ENCODE results near the gene ZNF219. TPM values are rescaled to one million over a fixed set of nuclear protein-coding genes. Genes with fewer than 3 reads are reported as not detected.
A peak's percentile ranks its signal among the peaks of the same experiment; 100 is the strongest.

ZNF219 gene
- total RNA-seq (ENCODE audit: unreplicated experiment) = 103 TPM
- long read RNA-seq, transcript ZNF219-201 (5 exons, 3,071 nt) = major isoform, 7 of 23 reads
- long read RNA-seq, partial matches to known transcripts = 8 of 23 reads
- long read RNA-seq, other reads (novel, unspliced or antisense) = 7 of 23 reads

DNA sequence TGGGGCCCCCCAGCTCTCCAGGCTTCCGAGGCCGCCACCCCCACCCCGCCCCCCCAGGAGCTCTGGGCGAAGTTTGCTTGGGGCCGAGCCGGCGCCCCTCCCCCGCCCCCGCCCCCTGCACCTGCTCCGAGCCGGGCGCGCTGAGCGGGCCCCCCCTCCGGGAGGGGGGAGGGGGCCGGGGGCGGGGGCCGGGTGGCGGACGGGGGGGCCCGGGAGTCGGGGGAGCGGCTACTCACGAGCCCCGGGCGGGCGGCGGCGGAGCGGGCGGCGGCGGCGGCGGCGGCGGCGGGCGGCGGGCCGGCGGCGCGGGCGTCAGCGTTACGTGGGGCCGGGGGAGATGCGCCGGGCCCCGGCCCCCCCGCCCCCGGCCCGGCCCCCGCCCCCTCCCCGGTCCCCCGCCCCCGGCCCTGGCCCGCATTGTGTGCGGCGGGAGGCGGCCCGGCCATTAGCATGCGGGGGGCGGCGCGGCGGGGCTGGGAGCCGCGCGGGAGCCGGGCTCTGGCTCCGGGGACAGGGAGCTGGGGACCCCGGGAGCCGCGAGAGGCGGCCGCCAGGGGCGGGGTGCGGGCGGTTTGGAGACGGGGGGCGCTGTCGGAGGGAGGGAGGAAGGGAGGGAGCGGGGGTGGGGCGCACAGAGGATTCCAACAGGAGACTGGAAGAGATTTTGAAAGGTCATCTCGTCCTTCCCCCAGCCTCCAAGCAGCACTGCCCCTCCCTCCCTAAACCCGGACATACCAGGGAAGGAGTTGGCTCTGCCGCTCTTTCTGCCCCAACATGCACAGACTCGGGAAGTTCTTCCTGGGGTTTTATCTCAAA is at the start of gene ZNF219:
Gene ZNF219, minus strand, starts transcription at position 580 of the 816 bp plus-strand sequence. CDS start 5,064 bp downstream, outside the sequence.
- TF ChIP-seq, protein P1, sequence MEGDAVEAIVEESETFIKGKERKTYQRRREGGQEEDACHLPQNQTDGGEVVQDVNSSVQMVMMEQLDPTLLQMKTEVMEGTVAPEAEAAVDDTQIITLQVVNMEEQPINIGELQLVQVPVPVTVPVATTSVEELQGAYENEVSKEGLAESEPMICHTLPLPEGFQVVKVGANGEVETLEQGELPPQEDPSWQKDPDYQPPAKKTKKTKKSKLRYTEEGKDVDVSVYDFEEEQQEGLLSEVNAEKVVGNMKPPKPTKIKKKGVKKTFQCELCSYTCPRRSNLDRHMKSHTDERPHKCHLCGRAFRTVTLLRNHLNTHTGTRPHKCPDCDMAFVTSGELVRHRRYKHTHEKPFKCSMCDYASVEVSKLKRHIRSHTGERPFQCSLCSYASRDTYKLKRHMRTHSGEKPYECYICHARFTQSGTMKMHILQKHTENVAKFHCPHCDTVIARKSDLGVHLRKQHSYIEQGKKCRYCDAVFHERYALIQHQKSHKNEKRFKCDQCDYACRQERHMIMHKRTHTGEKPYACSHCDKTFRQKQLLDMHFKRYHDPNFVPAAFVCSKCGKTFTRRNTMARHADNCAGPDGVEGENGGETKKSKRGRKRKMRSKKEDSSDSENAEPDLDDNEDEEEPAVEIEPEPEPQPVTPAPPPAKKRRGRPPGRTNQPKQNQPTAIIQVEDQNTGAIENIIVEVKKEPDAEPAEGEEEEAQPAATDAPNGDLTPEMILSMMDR (IDR thresholded peaks at IDR 0.05; ENCODE audit: partially characterized antibody, unreplicated experiment) = no peak
- peak within 1 kb of the TSS; percentile 100 for H3K27ac Mint-ChIP-seq (ENCODE audit: unreplicated experiment)
- peaks cover 3% of the 10 kb centered on the region for H3K36me3 Mint-ChIP-seq (ENCODE audit: unreplicated experiment)
- peaks cover 45% of the 10 kb centered on the region for H3K4me1 Mint-ChIP-seq (ENCODE audit: low read depth, unreplicated experiment)
- peak; percentile 80 for DNase-seq
- H3K4me3 Mint-ChIP-seq (ENCODE audit: unreplicated experiment) = peak within 1 kb of the TSS; percentile 99
- peaks cover 35% of the 10 kb centered on the region for H3K9me3 Mint-ChIP-seq (ENCODE audit: unreplicated experiment)
- H3K27me3 Mint-ChIP-seq (ENCODE audit: unreplicated experiment) = peaks cover 36% of the 10 kb centered on the region

DNA sequence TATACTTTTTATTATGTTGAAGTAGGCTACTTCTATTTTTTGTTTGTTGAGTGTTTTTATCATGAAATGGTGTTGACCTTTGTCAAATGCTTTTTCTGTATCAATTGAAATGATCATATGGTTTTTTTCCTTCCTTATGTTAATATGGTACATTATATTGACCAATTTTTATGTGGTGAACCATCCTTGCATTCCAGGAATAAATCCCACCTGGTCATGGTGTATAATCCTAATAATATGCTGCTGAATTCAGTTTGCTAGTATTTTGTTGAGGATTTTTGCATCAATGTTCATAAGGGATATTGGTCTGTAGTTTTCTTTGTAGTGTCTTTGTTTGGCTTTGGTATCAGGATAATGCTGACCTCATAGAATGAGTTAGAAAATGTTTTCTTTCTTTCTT is 47.0 kb upstream of the ZNF219 start:
- Mint-ChIP-seq H3K4me3 (ENCODE audit: unreplicated experiment) (no peak overlapping the region), H3K36me3 (ENCODE audit: unreplicated experiment) (no peaks in the 10 kb centered on the region), H3K27ac (ENCODE audit: unreplicated experiment) (no peak overlapping the region), H3K9me3 (ENCODE audit: unreplicated experiment) (peaks cover 1% of the 10 kb centered on the region), H3K4me1 (ENCODE audit: low read depth, unreplicated experiment) (no peaks in the 10 kb centered on the region), H3K27me3 (ENCODE audit: unreplicated experiment) (peaks cover 3% of the 10 kb centered on the region)
- no peak for DNase-seq
- TF ChIP-seq, protein P1 (IDR thresholded peaks at IDR 0.05; ENCODE audit: partially characterized antibody, unreplicated experiment) = no peak

DNA sequence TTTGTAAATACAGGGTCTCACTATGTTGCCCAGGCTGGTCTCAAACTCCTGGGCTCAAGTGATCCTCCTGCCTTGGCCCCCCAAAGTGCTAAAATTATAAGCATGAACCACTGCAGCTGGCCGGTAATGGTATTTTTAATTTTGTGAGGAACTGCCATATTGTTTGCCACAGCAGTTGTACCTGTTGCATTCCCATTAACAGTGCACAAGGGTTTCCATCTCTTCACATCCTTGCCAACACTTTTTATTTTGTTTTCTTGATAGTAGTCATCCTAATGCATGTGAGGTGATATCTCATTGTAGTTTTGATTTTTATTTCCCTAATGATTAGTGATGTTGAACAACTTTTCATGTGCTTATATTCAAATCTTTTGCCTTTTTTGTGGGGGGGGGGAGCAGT is 43.9 kb upstream of the ZNF219 start:
- TF ChIP-seq, protein P1 (IDR thresholded peaks at IDR 0.05; ENCODE audit: partially characterized antibody, unreplicated experiment) = no peak
- Mint-ChIP-seq H3K27me3 (ENCODE audit: unreplicated experiment) (peaks cover 3% of the 10 kb centered on the region), H3K36me3 (ENCODE audit: unreplicated experiment) (no peaks in the 10 kb centered on the region), H3K9me3 (ENCODE audit: unreplicated experiment) (peaks cover 1% of the 10 kb centered on the region), H3K4me3 (ENCODE audit: unreplicated experiment) (no peak overlapping the region), H3K27ac (ENCODE audit: unreplicated experiment) (no peak overlapping the region), H3K4me1 (ENCODE audit: low read depth, unreplicated experiment) (no peaks in the 10 kb centered on the region)
- no peak for DNase-seq

- TF ChIP-seq, protein P1 (IDR thresholded peaks at IDR 0.05; ENCODE audit: partially characterized antibody, unreplicated experiment) = peak; percentile 81
- H3K27me3 Mint-ChIP-seq (ENCODE audit: unreplicated experiment) = peaks cover 2% of the 10 kb centered on the region
- no peaks in the 10 kb centered on the region for H3K4me1 Mint-ChIP-seq (ENCODE audit: low read depth, unreplicated experiment)
- H3K36me3 Mint-ChIP-seq (ENCODE audit: unreplicated experiment) = no peaks in the 10 kb centered on the region
- H3K27ac Mint-ChIP-seq (ENCODE audit: unreplicated experiment) = no peak overlapping the region
- no peak overlapping the region for H3K4me3 Mint-ChIP-seq (ENCODE audit: unreplicated experiment)
- no peak for DNase-seq
- H3K9me3 Mint-ChIP-seq (ENCODE audit: unreplicated experiment) = no peaks in the 10 kb centered on the region
These were observed 37.6 kb upstream of the ZNF219 start for GRCh38 chr14:21136024-21136423.

- peaks cover 2% of the 10 kb centered on the region for H3K9me3 Mint-ChIP-seq (ENCODE audit: unreplicated experiment)
- no peak for DNase-seq
- H3K27ac Mint-ChIP-seq (ENCODE audit: unreplicated experiment) = no peak overlapping the region
- H3K4me1 Mint-ChIP-seq (ENCODE audit: low read depth, unreplicated experiment) = no peaks in the 10 kb centered on the region
- TF ChIP-seq, protein P1 (IDR thresholded peaks at IDR 0.05; ENCODE audit: partially characterized antibody, unreplicated experiment) = no peak
- H3K27me3 Mint-ChIP-seq (ENCODE audit: unreplicated experiment) = peaks cover 2% of the 10 kb centered on the region
- no peak overlapping the region for H3K4me3 Mint-ChIP-seq (ENCODE audit: unreplicated experiment)
- H3K36me3 Mint-ChIP-seq (ENCODE audit: unreplicated experiment) = no peaks in the 10 kb centered on the region
These were observed 35.4 kb upstream of the ZNF219 start for GRCh38 chr14:21133901-21134300.

Data from glutamatergic neuron (in vitro differentiated cells).